ENCODE data around the gene IMP3. TPM values are rescaled to one million over a fixed set of nuclear protein-coding genes. Genes with fewer than 3 reads are reported as not detected.

The IMP3 gene
- total RNA-seq, 4 donors from 2014 or later: 32.9 to 171 (median 68.5) TPM

- Histone ChIP-seq H3K27me3 (no peaks in the 10 kb centered on the region), H3K4me1 (peaks cover 0 to 20% of the 10 kb centered on the region in 2 donors), H3K27ac (peak overlapping the region; percentile 91 to 94), H3K9me3 (no peaks in the 10 kb centered on the region), H3K4me3 (peak overlapping the region; percentile 63 to 71), H3K36me3 (no peaks in the 10 kb centered on the region)
- no peak for DNase-seq
- intact Hi-C loops (cut with DNase I; ENCODE audit: low total_unique reads): no loop called here
- no peak for TF ChIP-seq POLR2A (IDR thresholded peaks at IDR 0.05)
- TF ChIP-seq, protein P1, sequence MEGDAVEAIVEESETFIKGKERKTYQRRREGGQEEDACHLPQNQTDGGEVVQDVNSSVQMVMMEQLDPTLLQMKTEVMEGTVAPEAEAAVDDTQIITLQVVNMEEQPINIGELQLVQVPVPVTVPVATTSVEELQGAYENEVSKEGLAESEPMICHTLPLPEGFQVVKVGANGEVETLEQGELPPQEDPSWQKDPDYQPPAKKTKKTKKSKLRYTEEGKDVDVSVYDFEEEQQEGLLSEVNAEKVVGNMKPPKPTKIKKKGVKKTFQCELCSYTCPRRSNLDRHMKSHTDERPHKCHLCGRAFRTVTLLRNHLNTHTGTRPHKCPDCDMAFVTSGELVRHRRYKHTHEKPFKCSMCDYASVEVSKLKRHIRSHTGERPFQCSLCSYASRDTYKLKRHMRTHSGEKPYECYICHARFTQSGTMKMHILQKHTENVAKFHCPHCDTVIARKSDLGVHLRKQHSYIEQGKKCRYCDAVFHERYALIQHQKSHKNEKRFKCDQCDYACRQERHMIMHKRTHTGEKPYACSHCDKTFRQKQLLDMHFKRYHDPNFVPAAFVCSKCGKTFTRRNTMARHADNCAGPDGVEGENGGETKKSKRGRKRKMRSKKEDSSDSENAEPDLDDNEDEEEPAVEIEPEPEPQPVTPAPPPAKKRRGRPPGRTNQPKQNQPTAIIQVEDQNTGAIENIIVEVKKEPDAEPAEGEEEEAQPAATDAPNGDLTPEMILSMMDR (IDR thresholded peaks at IDR 0.05): no peak
Measured at GRCh38 chr15:75646112-75646943, 6.3 kb upstream of the IMP3 start.

DNA sequence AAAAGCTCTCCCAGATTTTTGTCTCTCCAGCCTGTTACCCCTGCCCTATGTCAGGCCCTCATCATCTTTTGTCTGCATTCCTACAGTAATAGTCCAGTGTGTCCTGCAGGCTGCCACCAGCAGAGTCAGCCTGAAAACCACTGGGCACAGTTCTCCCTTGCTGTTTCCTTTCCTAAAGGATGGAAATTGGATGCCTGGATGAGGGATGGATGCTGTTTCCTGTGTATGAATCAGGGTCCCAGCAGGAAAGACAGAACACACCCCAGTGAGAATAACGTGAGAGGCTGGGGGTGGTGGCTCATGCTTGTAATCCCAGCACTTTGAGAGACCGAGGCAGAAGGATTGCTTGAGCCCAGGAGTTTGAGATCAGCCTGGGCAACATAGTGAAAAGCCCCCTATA lies 4.4 kb upstream of the IMP3 start:
- intact Hi-C loops (cut with DNase I; ENCODE audit: low total_unique reads): no loop called here
- no peak for DNase-seq
- Histone ChIP-seq H3K9me3 (no peaks in the 10 kb centered on the region), H3K4me1 (peaks cover 0 to 9% of the 10 kb centered on the region in 2 donors), H3K27me3 (no peaks in the 10 kb centered on the region), H3K36me3 (no peaks in the 10 kb centered on the region), H3K27ac (no peak overlapping the region), H3K4me3 (no peak overlapping the region)
- TF ChIP-seq, protein P1 (IDR thresholded peaks at IDR 0.05): no peak
- no peak for TF ChIP-seq POLR2A (IDR thresholded peaks at IDR 0.05)

- TF ChIP-seq, protein P1 (IDR thresholded peaks at IDR 0.05): no peak
- TF ChIP-seq POLR2A (IDR thresholded peaks at IDR 0.05): no peak
- H3K4me1 ChIP-seq: peaks cover 3 to 17% of the 10 kb centered on the region in 2 donors
- H3K27ac ChIP-seq: no peak overlapping the region
- H3K4me3 ChIP-seq: no peak overlapping the region
- no peak for DNase-seq
- no peaks in the 10 kb centered on the region for H3K27me3 ChIP-seq
- intact Hi-C loops (cut with DNase I; ENCODE audit: low total_unique reads): no loop called here
- H3K36me3 ChIP-seq: no peaks in the 10 kb centered on the region
- no peaks in the 10 kb centered on the region for H3K9me3 ChIP-seq
Measured at GRCh38 chr15:75641603-75642002, 1.6 kb upstream of the IMP3 start.

DNA sequence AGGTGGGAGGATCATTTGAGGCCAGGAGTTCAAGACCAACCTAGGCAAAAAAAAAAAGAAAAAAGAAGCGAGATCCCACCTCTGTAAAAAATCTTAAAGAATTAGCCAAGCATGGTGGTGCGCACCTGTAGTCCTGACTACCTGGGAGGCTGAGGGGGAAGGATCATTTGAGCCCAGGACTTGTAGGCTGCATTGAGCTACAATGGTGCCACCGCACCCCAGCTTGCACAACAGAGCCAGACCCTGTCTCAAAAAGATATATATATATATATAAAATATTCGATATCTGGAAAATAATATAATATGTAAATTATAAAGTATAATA lies 1.1 kb upstream of the IMP3 start:
- Histone ChIP-seq H3K9me3 (no peaks in the 10 kb centered on the region), H3K4me3 (no peak overlapping the region), H3K36me3 (no peaks in the 10 kb centered on the region), H3K27ac (peak overlapping the region; percentile 88), H3K4me1 (peaks cover 3 to 12% of the 10 kb centered on the region in 2 donors), H3K27me3 (no peaks in the 10 kb centered on the region)
- no peak for TF ChIP-seq POLR2A (IDR thresholded peaks at IDR 0.05)
- TF ChIP-seq, protein P1 (IDR thresholded peaks at IDR 0.05): no peak
- no peak for DNase-seq
- intact Hi-C loops (cut with DNase I; ENCODE audit: low total_unique reads): no loop called here

- no peak for DNase-seq
- Histone ChIP-seq H3K36me3 (no peaks in the 10 kb centered on the region), H3K4me1 (peaks cover 3 to 11% of the 10 kb centered on the region in 2 donors), H3K27me3 (no peaks in the 10 kb centered on the region), H3K4me3 (peak overlapping the region; percentile 58 to 86), H3K27ac (peak overlapping the region; percentile 88), H3K9me3 (no peaks in the 10 kb centered on the region)
- intact Hi-C loops (cut with DNase I; ENCODE audit: low total_unique reads): no loop called here
- TF ChIP-seq, protein P1 (IDR thresholded peaks at IDR 0.05): peak in 1 of 4 experiments; percentile 32
- TF ChIP-seq POLR2A (IDR thresholded peaks at IDR 0.05): no peak
Measured at GRCh38 chr15:75640483-75641178, 607 bp upstream of the IMP3 start.

Data from uterus (tissue), 4 donors.